Central memory CD8-positive, alpha-beta T cell (primary cell): ENCODE results near the gene PIP5KL1.

Source experiments
- ATAC-seq: fragments of 150-1000 bp; cut with Tn5 transposase; replicated peaks from 2 replicates; pipeline ENCODE4 v1.10.0; 2022; ENCODE audit warnings: mild to moderate bottlenecking, moderate FRiP score, moderate number of reproducible peaks; ENCODE audit not compliant: poor library complexity, severe bottlenecking; ENCODE audit errors: extremely low read depth
- DNase-seq, 2 donors: peaks; one replicate each; pipeline ENCODE4 v3.0.0; 2021; ENCODE audit warnings: low spot score in 2 of 2
- H3K27ac Mint-ChIP-seq: one replicate; pipeline ENCODE4 v1.8.0; 2022; ENCODE audit warnings: low read depth, mild to moderate bottlenecking, moderate library complexity, mixed read lengths
- H3K27me3 Mint-ChIP-seq: one replicate; pipeline ENCODE4 v1.8.0; 2022; ENCODE audit warnings: mixed read lengths
- H3K36me3 Mint-ChIP-seq: one replicate; pipeline ENCODE4 v1.8.0; 2022; ENCODE audit warnings: mild to moderate bottlenecking, moderate library complexity, mixed read lengths; ENCODE audit not compliant: insufficient read depth
- H3K4me1 Mint-ChIP-seq: one replicate; pipeline ENCODE4 v1.8.0; 2022; ENCODE audit warnings: mixed read lengths
- H3K4me3 Mint-ChIP-seq: one replicate; pipeline ENCODE4 v1.8.0; 2022; ENCODE audit warnings: mild to moderate bottlenecking, moderate library complexity, mixed read lengths
- H3K9me3 Mint-ChIP-seq: one replicate; pipeline ENCODE4 v1.8.0; 2022; ENCODE audit warnings: mixed read lengths

The PIP5KL1 gene

DNA sequence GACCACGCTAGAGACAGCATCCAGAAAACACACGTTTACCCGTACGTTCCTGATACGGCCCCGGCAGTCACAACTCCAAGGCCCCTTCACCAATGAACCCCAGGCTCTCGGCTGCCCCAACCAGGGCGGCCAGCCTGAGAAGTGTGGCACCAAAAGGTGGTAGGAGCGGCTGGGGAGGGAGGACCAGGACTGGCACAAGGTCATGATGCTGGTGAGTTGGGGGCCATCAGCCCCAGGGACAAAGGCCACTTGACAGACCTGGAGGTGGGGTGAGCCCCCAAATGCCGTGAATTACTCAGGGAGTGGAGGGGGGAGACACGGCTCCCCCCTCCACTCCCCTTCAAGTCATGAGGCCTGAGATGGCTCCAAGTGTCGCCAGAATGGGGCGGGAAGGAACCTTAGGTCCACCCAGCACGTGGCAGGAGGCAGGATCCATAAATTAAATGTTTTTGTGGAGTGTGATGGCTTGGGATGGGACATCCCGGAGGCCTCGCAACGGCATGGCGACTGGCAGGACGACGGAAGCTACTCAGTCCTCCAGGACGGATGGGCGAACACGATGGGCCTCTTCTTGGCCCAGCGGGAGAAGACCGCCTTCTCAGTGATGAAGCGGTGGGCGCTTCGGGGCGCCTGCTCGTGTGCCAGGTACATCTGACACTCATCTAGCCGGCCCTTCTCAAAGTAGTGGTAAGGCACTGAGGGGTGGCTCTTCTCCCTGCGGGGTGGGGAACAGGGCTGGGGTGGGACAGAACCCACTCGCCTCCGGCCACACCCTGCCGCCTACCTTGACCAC is 22.5 kb downstream of the PIP5KL1 start:
- no peak for DNase-seq
- no peak for ATAC-seq
- H3K9me3 Mint-ChIP-seq: no peaks in the 10 kb centered on the region
- H3K36me3 Mint-ChIP-seq: peaks cover 42% of the 10 kb centered on the region
- H3K27ac Mint-ChIP-seq: peak overlapping the region; percentile 100
- no peaks in the 10 kb centered on the region for H3K27me3 Mint-ChIP-seq
- no peak overlapping the region for H3K4me3 Mint-ChIP-seq
- peaks cover 37% of the 10 kb centered on the region for H3K4me1 Mint-ChIP-seq

- Mint-ChIP-seq H3K36me3 (peaks cover 39% of the 10 kb centered on the region), H3K27me3 (no peaks in the 10 kb centered on the region), H3K27ac (peak overlapping the region; percentile 100), H3K4me3 (peak overlapping the region; percentile 94), H3K9me3 (no peaks in the 10 kb centered on the region), H3K4me1 (peaks cover 37% of the 10 kb centered on the region)
- ATAC-seq (peak; percentile 80), DNase-seq (peak; percentile 58 to 79)
Measured at GRCh38 chr9:127905788-127906191, 24.8 kb downstream of the PIP5KL1 start.

- H3K27ac Mint-ChIP-seq: peak overlapping the region; percentile 100
- H3K4me3 Mint-ChIP-seq: peak overlapping the region; percentile 94
- H3K27me3 Mint-ChIP-seq: no peaks in the 10 kb centered on the region
- DNase-seq: peak; percentile 40 to 71
- H3K9me3 Mint-ChIP-seq: no peaks in the 10 kb centered on the region
- peaks cover 36% of the 10 kb centered on the region for H3K36me3 Mint-ChIP-seq
- H3K4me1 Mint-ChIP-seq: peaks cover 34% of the 10 kb centered on the region
- peak; percentile 64 for ATAC-seq
Measured at GRCh38 chr9:127905004-127905728, 25.4 kb downstream of the PIP5KL1 start.

- no peaks in the 10 kb centered on the region for H3K9me3 Mint-ChIP-seq
- H3K4me3 Mint-ChIP-seq: peak overlapping the region; percentile 94
- DNase-seq (no peak), ATAC-seq (no peak)
- H3K27me3 Mint-ChIP-seq: no peaks in the 10 kb centered on the region
- H3K4me1 Mint-ChIP-seq: peaks cover 34% of the 10 kb centered on the region
- peak overlapping the region; percentile 100 for H3K27ac Mint-ChIP-seq
- H3K36me3 Mint-ChIP-seq: peaks cover 38% of the 10 kb centered on the region
Measured at GRCh38 chr9:127904561-127905003, 26.0 kb downstream of the PIP5KL1 start.

DNA sequence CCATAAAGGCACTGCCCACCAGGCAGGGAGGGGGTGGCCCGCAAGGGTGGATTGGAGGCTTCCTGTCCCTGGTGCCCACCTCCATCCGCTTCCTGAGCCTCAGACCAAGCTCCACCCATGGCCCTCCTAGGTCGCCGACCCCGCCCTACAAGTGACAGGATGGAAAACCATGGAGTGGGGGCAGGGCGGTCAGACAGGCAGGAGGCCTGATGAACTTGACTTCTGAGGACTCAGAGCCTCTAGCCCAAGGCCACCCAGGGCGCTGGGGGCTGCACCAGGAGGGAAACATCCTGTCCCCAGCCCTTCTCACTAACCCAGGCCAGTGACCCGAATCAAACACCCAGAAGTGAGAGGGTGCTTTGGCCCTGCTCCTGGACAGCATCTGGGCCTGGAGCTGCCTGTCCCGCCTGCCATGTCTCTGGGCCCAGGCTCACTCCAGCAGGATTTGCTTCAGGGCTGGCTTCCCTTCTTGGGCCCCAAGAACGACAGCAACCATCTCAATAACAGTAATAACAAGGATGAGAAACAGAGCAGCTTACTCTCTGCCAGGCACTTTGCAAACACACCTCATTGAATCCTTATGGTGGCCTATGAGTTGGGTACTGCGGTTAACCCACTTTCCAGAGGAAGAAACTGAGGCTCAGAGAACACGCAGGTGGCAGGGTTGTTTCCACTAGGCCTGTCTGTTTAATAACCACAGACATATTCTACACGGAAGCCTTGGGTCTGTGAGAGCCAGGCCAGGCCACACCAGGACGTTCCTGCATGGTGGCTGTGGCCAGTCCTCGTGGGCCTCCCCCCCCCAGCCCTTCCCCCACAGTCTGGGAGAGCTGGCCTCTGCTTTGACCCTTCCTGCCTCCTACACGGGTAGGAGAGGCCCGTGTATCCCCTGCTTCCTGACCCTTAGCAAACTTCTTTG is 26.8 kb downstream of the PIP5KL1 start:
- Mint-ChIP-seq H3K27me3 (no peaks in the 10 kb centered on the region), H3K27ac (peak overlapping the region; percentile 100), H3K9me3 (no peaks in the 10 kb centered on the region), H3K4me1 (peaks cover 34% of the 10 kb centered on the region), H3K4me3 (peak overlapping the region; percentile 94), H3K36me3 (peaks cover 38% of the 10 kb centered on the region)
- peak in 1 of 2 donors; percentile 41 for DNase-seq
- ATAC-seq: no peak

DNA sequence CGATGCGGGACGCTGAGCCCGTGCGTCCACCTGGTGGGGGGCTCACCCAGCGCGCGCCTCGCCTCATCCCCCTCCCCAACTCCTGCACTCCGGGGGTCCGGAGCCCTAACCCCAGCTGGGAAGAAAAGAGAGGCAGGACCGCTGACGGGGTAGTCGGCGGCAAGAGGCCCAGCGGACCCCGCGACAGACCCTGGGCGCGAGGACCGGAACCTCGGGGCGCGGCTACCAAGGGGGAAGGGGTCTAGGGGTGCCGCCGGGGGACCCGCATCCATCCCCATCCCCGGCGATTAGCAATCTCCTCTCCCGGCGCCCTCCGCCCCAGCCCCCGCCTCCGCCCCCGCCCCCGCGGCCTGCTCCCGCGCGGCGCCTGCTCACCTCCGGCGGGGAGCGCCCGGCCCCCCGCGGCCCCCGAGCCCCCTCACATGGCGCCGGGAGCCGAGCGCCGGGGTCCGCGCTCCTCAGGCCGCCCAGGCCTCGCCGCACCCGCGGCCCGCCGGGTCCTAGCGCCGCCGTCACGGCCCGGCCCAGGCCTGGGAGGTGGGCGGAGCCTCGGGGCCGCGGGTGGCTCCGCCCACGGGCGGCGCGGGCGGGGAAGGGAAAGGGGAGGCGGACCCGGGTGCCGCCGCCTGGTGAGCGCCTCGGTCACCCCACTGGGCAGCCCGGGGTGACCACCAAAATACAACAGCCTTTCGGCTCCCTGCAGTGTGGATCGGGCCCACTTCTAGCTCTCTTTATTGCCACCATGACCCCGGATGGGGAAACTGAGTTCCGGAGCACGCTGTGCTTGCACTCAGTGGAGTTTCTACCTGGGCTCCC is 31.2 kb downstream of the PIP5KL1 start, which contains the start of gene ST6GALNAC6:
Gene ST6GALNAC6 (minus strand): TSS at position 476 of the 816 bp plus-strand sequence. CDS start 1,622 bp downstream, outside the sequence.
- DNase-seq: peak in 1 of 2 donors; percentile 35
- no peaks in the 10 kb centered on the region for H3K27me3 Mint-ChIP-seq
- peak; percentile 75 for ATAC-seq
- H3K9me3 Mint-ChIP-seq: no peaks in the 10 kb centered on the region
- peak within 1 kb of the TSS; percentile 91 for H3K4me3 Mint-ChIP-seq
- peaks cover 30% of the 10 kb centered on the region for H3K4me1 Mint-ChIP-seq
- H3K36me3 Mint-ChIP-seq: peaks cover 33% of the 10 kb centered on the region
- peak within 1 kb of the TSS; percentile 86 for H3K27ac Mint-ChIP-seq

GRCh38 chr9:127898433-127899127 is 32.0 kb downstream of the PIP5KL1 start:
- no peak for ATAC-seq
- peaks cover 30% of the 10 kb centered on the region for H3K4me1 Mint-ChIP-seq

GRCh38 chr9:127897193-127897692 is 33.3 kb downstream of the PIP5KL1 start:
- Mint-ChIP-seq H3K9me3 (no peaks in the 10 kb centered on the region), H3K4me3 (peak overlapping the region; percentile 91), H3K27me3 (no peaks in the 10 kb centered on the region), H3K27ac (peak overlapping the region; percentile 72), H3K4me1 (peaks cover 37% of the 10 kb centered on the region), H3K36me3 (peaks cover 44% of the 10 kb centered on the region)
- peak; percentile 15 for ATAC-seq
- no peak for DNase-seq

More at GRCh38 chr9:127898433-127899127, 32.0 kb downstream of the PIP5KL1 start:
- Mint-ChIP-seq H3K36me3 (peaks cover 35% of the 10 kb centered on the region), H3K4me3 (peak overlapping the region; percentile 91), H3K9me3 (no peaks in the 10 kb centered on the region), H3K27me3 (no peaks in the 10 kb centered on the region), H3K27ac (peak overlapping the region; percentile 82)
- no peak for DNase-seq

- ATAC-seq (no peak), DNase-seq (no peak)
- H3K27ac Mint-ChIP-seq: no peak overlapping the region
- H3K36me3 Mint-ChIP-seq: peaks cover 40% of the 10 kb centered on the region
- peak overlapping the region; percentile 91 for H3K4me3 Mint-ChIP-seq
- no peaks in the 10 kb centered on the region for H3K9me3 Mint-ChIP-seq
- H3K27me3 Mint-ChIP-seq: no peaks in the 10 kb centered on the region
- peaks cover 39% of the 10 kb centered on the region for H3K4me1 Mint-ChIP-seq
Measured at GRCh38 chr9:127896395-127897192, 34.0 kb downstream of the PIP5KL1 start.

DNA sequence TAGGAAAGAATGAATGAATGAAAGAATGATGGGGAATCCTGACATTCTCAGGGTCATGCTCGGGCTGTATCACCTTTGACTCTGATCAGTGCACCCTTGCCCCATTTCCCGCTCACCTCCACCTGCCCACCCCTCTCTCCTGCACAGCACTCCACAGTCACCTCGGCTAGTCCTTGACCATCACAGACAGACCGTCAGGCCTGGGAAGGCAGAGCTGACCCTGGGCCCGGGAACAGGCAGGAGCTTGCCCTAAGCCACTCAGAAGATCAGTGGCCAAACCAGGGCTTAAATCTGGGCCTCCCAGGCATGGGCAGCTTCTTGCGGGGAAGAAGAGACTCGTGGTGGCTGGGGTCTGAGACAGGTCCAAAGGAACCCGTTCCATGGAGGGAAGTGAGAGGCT is 34.8 kb downstream of the PIP5KL1 start:
- Mint-ChIP-seq H3K9me3 (no peaks in the 10 kb centered on the region), H3K27ac (no peak overlapping the region), H3K36me3 (peaks cover 43% of the 10 kb centered on the region), H3K4me1 (peaks cover 41% of the 10 kb centered on the region), H3K4me3 (no peak overlapping the region), H3K27me3 (no peaks in the 10 kb centered on the region)
- DNase-seq (no peak), ATAC-seq (no peak)
